Measurements from ENCODE around the gene HMGN3.
"Not testable (repeated sequence)": the region's sequence is repeated elsewhere in the genome, so short reads cannot be mapped to it uniquely, and the experiment has no call there.

Gene HMGN3

DNA sequence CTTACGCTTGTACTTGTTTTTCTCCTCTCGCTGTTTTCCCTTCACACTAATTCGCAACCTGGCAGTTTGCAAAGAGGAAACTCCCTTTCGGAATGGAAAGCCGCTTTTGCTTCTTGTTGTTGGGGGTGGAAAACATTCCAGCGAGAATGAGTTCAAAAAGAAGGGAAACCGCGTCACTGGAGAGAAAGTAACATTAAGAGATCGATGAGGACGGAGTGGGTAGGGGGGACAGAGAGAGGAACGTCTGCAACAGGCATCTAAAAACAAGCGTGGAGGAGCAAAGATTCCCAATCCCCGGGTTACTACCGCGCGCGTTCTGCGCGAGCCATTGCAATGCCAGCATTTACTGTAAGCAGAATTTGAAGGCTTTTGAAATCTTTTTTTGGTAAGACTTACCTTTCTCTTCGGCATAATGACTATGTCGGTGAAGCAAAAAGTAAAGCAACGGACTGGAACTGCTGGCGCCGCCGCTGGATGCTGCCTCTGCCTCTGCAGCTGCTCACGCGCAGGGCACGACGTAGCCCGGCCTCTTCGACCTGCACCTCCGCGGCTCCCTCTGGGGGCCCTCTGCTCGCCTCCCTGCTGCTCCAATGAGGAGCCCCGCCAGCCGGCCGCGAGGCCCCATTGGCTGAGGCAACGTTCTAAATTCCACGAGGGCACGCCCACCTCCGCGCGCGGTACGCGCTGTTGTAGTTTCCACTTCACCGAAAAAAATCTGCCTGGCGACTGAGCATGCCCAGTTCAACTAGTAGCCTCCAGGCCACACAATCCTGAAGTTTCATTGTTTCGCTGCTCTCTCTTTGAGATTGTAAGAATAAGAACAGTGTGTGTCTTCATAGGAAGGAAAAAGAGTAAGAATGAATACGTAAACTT, at the start of gene HMGN3:
Gene HMGN3 (minus strand): TSS at position 533 of the 873 bp plus-strand sequence.
- FAIRE-seq (no peak), DNase-seq (ENCODE audit: insufficient read length, low spot score) (peak; percentile 84)

DNA sequence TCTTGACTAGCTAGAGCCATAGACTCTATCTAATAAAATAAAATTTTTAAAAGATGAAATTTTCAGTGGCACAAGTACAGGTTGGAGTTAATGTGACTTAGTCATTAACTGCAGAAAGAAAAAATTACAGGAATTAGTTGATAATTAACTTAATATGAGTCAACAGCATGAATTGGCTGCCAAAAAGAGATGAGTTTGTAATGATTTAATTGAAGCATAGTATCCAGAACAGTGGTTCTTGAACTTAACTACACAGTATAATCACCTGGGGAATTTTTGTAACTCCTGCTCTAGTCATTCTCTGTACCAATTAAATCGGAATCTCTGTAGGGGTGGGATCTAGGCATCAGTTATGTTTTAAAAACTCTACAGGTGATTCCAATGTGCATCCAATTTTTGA, 46.3 kb upstream of the HMGN3 start:
- FAIRE-seq (no peak), DNase-seq (ENCODE audit: insufficient read length, low spot score) (no peak)

DNA sequence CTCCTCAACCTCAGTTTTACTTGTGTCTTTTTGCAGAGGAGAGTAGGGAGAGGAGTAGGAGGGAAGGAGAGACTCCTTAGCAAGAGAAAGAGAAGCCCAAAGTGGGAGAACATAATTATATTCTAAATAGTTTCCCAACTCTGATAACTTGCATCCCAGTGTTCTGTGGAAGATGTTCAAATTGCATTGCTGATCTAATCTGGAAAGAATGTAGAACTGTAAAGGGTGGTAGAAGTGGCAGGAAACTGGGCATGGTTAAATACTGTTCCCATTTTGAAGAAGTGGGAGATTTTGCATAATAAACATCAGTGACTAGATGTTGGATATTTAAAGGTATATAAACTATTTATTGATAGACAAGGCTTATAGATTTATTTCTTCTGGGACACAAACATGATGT, 42.6 kb upstream of the HMGN3 start:
- FAIRE-seq (no peak), DNase-seq (ENCODE audit: insufficient read length, low spot score) (peak; percentile 5)

DNA sequence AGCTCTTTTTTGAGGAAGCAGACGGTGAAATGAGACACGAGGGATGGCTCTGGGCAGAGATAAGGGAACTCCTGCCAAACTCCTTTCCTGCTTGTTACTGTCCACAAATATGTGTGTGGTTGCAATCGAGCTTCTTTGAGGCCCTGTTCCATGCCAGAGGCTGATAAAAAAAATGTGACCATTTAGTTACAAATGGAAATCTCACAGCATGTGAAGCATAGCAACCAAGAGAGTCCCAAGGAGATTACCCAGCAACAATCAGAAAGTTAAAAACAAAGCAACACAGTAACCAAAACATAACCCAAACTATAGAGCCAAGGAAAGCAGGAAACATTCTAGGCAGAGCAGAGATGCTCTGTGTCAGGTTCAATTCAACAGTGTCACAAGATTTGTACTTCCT, 35.4 kb upstream of the HMGN3 start:
- FAIRE-seq, result no peak
- no peak for DNase-seq (ENCODE audit: insufficient read length, low spot score)

DNA sequence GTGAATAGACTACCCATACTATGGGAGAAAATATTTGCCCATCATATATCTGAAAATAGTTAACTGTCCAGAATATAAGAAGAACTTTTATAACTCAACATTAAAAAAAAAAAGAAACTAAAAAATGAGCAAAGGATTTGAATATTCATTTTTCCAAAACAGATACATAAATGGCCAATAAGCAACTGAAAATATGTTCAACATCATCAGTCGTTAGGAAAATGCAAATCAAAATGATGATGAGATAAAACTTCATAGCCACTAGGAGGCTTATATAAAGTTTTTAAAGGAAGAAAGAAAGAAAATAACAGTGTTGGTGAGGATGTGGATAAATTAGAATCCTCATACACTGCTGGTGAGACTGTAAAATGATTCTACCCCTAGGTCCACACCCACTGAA, 32.6 kb upstream of the HMGN3 start:
- DNase-seq (ENCODE audit: insufficient read length, low spot score), result no peak
- FAIRE-seq, result no peak

DNA sequence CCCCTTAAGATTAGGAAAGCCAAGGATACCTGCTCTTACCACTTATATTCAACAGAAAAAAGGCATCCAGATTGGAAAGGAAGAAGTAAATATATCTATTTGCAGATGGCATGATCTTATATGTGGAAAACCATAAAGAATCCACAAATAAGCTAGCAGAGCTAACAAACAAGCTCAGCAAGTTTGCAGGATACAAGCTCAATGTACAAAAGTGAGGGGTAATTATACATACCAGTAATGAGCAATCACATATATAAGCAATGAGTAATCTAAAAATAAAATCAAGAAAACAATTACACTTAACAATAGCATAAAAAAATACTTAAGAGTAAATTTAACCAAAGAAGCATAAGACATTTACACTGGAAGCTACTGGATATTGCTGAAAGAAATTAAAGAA, 31.6 kb upstream of the HMGN3 start:
- FAIRE-seq (no peak), DNase-seq (ENCODE audit: insufficient read length, low spot score) (no peak)

DNA sequence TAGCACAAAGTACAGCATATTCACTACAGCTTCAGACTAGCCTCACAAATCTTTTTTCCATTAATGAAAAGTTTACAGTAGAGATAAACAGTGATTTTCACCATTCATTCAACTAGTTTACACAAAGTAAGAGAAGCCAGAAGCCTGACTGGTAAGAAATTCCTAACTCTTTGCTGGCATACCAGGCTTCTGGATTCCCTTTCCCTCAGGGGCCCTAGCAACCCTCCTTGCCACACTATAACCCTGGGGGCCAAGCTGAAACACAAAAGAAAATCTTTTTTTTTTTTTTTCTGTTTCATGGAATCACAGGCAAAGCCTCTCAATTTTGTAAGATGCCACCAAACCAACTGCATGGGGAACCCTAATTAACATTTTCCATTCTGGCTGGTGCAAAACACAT, 28.9 kb upstream of the HMGN3 start:
- FAIRE-seq (no peak), DNase-seq (ENCODE audit: insufficient read length, low spot score) (no peak)

DNA sequence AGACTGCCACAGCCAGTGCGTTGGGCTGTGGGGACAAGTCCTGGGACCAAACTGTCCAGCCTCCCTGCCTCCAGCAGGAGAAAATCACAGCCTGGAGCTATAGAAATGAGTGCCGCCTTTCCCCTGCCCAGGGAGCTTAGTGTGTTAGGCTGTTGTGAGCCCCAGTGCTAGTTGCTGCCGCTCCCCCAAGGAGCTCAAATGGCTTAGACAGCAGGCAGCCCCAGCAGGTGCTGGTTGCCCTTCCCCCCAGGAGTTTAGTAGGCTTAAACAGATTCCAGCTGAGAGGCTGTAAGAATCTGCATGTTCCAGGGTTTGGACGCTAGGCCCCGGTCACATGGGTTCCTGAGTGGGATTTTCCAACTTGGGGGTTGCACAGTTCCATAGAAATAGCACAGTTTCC, 27.2 kb upstream of the HMGN3 start:
- no peak for FAIRE-seq
- no peak for DNase-seq (ENCODE audit: insufficient read length, low spot score)

DNA sequence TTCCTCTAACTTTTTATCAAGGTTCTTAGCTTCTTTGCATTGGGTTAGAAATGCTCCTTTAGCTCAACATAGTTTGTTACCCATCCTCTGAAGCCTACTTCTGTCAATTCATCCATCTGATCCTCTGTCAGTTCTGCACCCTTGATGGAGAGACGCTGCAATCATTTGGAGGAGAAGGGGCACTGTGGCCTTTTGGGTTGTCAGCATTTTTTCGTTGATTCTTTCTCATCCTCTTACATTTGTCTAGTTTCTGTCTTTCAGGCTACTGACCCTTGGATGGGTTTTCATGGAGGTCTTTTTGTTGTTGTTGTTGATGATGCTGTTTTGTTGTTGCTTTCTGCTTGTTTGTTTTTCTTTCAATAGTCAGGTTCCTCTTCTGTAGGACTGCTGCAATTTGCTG, 26.3 kb upstream of the HMGN3 start:
- FAIRE-seq, result no peak
- no peak for DNase-seq (ENCODE audit: insufficient read length, low spot score)

DNA sequence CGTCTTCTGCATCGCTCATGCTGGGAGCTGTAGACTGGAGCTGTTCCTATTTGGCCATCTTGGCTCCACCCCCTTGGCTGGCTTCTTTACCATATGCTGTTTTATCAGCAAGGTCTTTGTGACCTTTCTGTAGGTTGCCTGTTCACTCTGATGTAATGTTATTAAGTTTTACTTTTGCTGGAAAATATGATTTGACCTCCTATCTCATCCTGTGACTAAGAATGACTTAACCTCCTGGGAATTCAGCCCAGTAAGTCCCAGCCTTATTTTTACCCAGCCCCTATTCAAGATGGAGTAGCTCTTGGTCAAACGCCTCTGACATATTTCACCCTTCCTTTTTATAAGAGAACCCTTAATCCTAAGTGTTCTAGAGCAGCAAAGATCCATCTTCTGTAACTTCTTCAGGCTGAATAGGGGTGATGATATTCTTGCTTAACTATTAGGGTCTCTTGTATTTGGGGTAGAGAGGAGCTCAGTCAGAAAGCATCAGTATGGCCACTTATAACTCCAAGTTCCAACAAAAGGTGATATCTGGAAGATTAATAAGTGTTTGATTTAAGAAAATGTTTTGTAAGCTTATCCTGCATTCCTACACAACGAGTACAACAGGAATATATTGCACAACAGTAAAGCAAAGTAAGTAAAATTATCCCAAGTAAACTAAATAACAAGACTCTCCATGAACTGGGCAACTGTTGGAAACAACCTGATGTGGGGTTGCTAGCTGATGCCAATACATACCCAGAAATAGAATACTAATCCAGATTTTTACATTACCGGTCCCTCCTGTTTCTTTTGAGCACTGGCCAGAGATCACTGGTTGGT, 23.1 kb upstream of the HMGN3 start:
- no peak for FAIRE-seq
- no peak for DNase-seq (ENCODE audit: insufficient read length, low spot score)

DNA sequence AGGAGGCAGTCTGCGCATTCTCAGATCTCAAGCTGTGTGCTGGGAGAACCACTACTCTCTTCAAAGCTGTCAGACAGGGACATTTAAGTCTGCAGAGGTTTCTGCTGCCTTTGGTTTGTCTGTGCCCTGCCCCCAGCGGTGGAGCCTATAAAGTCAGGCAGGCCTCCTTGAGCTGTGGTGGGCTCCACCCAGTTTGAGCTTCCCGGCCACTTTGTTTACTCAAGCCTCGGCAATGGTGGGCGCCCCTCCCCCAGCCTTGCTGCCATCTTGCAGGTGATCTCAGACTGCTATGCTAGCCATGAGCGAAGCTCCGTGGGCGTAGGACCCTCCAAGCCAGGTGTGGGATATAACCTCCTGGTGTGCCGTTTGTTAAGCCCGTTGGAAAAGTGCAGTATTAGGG, 22.3 kb upstream of the HMGN3 start:
- FAIRE-seq; DNase-seq (ENCODE audit: insufficient read length, low spot score): not testable (repeated sequence)

DNA sequence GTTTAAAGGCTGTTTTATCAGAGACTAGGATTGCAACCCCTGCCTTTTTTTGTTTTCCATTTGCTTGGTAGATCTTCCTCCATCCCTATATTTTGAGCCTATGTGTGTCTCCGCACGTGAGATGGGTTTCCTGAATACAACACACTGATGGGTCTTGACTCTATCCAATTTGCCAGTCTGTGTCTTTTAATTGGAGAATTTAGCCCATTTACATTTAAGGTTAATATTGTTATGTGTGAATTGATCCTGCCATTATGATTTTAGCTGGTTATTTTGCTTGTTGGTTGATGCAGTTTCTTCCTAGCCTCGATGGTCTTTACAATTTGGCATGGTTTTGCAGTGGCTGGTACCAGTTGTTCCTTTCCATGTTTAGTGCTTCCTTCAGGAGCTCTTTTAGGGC, 20.6 kb upstream of the HMGN3 start:
- FAIRE-seq; DNase-seq (ENCODE audit: insufficient read length, low spot score): not testable (repeated sequence)

DNA sequence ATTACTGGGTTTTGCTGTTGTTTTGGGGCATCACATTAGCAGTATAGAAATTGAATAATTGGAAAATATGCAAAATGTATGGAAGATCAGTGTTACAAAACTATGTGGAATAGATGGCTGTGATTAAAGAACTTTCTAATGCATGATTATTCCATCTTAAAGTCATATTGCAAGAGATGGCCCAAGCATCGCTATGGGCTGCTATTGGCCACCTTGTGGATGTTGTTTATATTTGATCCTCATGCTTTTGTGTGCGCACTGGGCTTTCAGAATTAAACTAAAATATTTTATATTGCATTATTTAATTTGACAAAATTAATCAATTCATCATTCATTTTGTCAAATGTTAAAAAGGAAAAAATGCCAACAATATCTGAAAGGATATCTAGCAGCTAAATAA, 16.1 kb upstream of the HMGN3 start:
- no peak for DNase-seq (ENCODE audit: insufficient read length, low spot score)
- no peak for FAIRE-seq

DNA sequence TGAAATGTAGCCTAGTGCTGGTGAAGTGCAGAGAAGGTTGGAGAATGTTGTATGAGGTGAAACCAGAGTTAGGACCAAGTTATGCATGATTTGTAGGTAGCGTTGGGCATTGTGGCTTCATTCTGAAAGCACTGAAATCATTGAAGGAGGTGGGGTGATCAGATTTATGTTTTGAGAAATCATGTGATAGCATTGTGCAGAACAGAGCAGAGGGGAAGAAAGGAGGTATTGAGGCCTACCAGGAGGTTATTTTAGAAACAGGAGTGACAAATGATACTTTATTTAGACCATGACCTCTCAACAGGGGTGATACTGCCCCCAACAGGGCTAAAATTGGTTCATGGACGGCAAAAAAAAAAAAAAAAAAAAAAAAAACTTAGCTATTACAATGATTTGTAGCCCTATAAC, 15.6 kb upstream of the HMGN3 start:
- DNase-seq (ENCODE audit: insufficient read length, low spot score) (no peak), FAIRE-seq (no peak)

DNA sequence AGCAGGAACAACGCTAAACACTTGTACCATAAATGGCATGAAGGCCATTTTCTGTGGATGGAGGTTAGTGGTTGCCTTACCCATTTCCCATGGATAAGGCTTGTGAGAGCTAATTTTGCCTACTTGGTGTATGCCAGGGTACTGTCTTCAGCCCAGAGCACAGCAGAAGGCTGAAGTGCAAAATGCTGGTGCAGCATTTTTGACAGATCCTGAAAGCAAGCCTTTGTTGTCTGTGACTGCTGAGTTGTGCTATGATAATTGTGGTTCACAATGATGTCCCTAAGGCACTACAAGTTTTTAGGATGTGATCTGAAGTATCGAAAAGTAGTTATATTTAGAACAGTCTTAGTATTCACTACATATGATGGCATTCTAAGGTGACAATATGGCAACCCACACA, 14.7 kb upstream of the HMGN3 start:
- DNase-seq (ENCODE audit: insufficient read length, low spot score) (no peak), FAIRE-seq (no peak)

DNA sequence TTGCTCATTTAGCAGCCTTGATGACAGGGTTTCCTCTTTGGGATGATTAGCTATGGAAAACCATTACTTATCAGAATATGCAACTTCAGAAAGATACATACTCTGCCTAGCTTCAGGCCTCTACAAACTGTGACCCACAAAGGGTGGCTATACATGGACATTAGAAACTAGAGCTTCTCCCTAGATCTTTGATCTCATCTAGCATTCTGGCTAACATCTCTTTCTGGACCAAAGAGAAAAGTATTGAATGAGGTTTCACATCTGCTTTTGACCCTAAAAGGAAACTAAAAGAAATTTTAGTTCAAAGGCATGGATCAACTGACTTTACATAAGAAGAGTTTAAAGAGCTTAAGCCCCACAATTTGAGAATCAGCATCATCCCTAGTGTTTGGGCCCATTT, 12.4 kb upstream of the HMGN3 start:
- DNase-seq (ENCODE audit: insufficient read length, low spot score), result no peak
- no peak for FAIRE-seq

DNA sequence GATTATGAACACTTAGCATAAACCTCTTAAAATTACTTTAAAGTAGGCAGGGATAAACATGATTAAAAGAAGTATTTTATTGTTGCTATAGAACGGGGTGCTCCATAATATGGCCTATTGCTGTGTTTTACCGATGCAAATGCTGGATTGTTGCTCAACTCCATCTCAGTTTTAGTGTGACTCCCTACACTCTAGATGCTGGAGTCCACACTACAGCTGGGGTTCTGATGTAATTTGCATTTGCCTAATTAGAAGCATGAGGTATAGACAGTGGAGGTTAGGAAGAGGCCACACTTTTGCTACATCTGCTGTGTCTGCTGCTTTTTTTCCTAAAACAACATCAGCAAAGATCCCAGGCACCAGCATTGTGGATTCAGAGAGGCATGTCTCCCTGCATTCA, 6.7 kb upstream of the HMGN3 start:
- DNase-seq (ENCODE audit: insufficient read length, low spot score), result no peak
- FAIRE-seq, result no peak

DNA sequence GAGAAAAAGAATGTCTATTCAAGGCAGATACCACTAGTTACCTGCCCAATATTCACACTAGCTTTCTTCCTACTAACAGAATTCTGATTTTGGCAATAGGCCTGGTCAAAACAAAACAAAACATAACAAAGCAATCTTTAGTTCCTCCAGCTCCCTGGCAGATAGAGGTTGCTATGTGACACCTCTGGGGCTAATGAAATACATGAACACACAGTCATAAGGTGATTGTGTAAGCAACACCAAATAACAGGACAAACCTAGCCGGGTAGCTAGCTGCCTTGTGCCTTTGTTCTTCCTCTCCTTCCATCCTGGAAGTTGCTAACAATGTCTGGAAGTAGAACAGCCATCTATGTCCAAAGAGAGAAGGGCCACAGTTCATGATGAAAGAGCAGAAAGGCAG, 6.0 kb upstream of the HMGN3 start:
- no peak for DNase-seq (ENCODE audit: insufficient read length, low spot score)
- FAIRE-seq, result peak; percentile 4

DNA sequence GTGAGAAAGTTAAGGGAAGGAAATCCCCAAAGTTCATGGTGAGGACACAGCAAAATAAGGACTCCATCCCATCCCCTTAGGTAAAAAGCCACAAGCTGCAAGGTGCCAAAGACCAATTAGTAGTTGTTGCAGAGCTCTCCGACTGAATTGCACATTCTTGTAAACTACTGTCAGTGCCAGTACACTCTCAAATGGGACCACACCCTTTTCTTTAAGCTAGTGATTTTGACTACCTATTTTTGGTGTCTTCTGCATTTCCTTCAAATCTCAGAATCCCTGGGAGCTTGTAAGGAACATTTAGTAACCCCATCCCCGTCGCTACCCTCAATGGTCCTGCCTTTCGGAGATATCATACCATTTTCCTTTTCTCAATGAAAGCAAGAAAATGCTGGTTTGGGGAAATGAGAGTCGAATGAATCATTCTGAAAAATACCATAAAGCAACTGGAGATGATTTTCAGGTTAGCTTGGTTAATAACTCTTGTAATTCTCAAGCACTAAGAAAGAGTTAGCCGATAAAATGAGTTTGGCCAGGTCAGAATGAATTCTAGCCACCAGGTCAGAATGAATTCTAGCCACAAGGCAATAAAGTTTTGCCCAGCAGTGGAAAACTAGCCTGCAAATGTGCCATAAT, 5.2 kb upstream of the HMGN3 start:
- FAIRE-seq (no peak), DNase-seq (ENCODE audit: insufficient read length, low spot score) (no peak)

DNA sequence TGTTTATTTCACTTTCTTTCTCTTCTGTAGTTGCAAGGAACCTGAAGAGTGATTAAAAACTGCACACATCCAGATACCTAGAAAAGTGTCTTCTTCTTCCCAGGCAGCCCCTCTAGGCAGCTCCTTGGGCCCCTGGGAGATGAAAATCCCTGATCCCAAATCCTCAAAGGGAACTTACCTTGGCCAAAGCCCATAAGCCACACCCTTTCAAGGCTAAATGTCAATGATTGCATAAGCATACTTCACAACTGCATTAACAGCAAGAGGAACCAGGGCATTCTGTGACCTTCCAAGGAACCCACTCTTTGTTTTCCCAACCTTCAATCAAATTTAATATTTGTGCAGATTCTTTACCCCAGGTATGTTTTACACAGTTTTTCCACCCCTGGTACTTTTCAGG, 4.4 kb upstream of the HMGN3 start:
- FAIRE-seq (no peak), DNase-seq (ENCODE audit: insufficient read length, low spot score) (no peak)

DNA sequence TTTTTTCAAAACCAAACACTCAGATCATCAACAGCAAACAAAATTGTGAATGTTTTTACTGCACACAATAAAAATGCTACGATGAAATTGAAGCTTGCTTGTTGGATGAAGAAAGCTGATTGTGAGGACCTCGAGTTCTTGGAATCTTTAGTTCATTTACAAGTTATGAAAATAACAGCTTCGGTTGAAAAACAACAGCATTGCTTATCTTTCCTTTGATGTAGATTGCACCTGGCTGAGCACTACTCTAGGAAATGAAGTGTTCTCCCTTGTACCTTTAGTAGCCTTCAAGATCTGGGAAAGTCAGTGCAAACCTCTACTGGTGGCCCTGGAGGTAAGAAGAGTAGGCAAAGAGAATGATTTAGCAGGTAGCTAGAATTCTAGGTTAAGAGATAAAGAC, 2.2 kb upstream of the HMGN3 start:
- FAIRE-seq (no peak), DNase-seq (ENCODE audit: insufficient read length, low spot score) (no peak)

Data from HTR-8/SVneo (cell line).